NT2/D1 (cell line): ENCODE results near the gene SLC3A2.

Source experiments
- YY1 ChIP-seq: IDR thresholded peaks from 2 replicates; pipeline ENCODE4 v1.6.1; 2011; ENCODE audit not compliant: insufficient read length, insufficient read depth
- ZNF274 ChIP-seq: IDR thresholded peaks from 2 replicates; pipeline ENCODE4 v1.6.1; 2011; ENCODE audit warnings: mild to moderate bottlenecking, low read depth, low read length

DNA sequence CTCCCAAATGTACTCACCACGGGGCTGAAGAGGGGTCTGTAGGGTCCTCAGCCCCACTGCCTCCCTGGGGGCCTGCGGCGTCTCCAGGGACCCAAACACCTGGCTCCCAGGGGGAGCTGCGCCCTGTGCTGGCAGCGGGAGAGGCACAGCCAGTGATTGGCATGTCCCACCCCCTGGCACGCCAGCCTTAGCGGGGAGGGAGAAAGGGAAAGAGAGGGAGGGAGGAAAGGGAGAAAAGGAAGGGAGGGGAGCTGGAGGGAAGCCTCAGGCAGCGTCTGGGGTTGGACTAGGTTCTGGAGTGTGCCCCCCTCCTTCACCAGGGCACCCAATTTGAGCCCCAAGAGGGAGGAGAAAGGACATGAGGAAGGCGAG, 40.5 kb downstream of the SLC3A2 start, which contains the start of gene CHRM1:
- TF ChIP-seq YY1 (no peak), ZNF274 (no peak)
